GM18499 (cell line): ENCODE results near the gene ZNF536.

Source experiments
- ATAC-seq: cut with Tn5 transposase; IDR thresholded peaks from one replicate; pipeline ENCODE4 v1.9.1; 2021; ENCODE audit warnings: moderate number of reproducible peaks; ENCODE audit not compliant: insufficient read depth, unreplicated experiment

ZNF536 gene

DNA sequence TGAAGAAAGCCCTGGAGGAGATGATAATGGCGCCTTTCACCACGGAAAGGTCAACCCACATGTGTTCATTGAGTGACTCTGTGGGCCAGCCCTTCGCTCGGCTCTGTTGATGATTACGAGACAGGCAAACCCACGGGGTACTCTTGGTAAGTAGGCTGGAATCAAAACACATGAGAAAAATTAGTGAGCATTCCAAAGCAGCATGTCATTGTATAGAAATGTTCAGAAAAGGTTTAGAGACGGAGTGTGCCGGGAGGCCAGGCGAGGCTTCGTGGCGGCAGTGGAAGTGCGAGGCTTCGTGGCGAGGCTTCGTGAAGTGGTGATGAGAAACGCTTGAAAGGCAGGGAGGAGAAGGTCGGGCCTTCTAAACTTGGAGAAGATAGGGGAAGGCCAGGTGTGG is 144.3 kb downstream of the ZNF536 start:
- no peak for ATAC-seq

DNA sequence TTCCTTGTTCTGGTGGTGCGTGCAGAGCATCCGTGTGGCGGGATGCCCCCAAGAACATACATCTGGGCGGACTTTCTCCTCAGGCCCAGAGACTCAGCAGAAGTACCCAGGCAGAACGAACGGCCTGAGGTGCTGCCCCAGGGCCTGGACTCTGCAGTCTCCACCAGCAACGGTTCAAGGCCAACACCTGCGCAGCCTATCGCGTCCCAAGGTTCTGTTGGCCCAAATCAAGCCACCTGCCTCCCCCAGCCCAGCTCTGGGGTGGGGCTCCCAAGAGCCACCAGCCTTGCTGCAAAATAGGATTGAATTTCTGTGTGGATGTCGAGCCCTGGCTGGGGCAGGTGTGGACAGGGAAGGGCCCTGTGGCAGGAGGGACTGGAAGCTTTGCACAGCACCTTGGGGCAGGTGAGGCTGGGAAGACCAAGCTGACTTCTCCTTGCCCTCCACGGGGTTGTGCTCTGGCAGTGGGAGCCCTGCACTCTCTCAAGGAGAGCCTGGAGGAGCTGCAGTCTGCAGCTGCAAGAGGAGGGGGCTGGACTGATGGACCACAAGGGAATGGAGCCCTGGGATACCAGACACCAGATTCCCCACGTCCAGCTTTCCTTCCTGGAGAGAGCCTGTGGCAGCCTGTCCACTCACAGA is 146.9 kb downstream of the ZNF536 start:
- no peak for ATAC-seq

DNA sequence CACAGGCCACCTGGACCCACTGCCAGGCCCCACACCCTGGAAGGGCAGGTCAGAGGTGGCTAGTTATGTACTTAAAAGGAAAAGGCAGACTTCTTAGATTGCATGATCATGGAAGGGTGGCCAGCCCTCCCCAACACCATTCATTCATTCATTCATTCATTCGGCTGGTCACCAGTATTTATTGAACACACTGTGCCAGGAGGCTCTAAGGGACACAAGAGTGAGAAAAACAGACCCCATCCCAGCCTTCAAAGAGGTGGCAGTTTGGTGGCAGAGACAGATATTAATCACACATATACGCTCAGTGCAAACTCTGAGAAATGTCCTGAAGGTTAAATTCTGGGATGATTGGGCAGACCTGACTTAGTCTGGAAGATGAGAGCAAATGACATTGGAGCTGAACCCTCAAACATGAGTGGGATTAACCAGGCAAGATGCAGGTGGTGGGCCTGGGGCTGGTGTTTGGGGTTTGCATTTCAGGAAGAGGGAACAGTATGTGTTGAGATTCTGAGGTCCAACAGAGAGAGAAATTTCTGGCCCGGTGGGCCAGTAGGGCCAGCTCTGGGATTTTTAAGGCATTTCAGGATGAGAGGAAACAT is 147.5 kb downstream of the ZNF536 start:
- no peak for ATAC-seq

DNA sequence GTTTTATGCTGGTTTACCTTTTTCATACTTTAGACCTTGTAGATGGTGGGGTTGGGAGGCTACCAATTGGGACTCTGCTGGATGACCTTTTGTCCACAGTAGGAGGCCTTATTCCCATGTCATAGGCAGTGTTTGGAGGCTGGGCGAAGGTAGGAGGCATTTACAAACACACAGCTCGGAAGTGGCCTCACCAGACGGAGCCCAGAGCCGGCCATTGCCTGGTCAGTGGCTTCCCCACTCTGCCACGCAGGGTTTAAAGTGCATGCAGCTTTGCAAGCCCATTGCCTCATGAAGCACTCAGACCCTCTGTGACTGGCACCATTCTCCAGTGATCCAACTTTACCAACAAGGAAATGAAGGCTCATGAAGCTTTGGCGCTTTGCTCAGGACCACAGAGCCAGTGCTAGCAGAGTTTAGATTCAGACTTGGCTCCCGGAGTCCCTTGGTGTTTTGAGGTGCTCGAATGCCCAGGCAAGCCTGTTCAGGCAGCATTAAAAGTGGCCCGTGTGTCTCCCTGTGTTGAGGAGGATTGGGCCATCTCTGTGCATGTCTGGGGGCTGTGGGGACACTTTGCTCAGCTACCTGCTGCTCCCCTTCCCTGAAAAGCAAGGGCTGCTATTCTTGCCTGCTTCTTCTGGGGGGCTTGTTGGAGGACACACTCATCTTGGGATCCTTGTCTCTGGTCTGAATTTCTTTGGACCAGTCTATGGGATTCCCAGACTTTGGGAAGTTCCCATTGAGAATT is 148.7 kb downstream of the ZNF536 start:
- no peak for ATAC-seq

DNA sequence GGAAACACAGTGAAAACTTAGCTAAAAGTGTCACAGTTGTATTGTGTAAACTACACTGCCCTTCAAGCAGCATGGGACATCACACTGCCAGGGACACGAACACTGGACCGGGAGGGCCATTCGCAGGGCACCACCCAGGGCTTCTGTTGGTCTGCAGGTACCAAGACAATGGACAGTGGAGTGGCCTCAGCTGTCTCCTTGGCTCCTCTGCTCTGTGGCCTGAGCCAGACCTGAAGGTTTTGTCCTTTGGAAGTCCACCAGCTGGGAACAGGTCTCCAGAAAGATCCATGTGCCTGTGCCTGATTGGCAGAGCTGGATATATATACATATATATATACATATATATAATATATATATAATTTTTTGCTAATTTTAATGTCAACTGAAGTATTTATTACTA is 149.8 kb downstream of the ZNF536 start:
- ATAC-seq = no peak

DNA sequence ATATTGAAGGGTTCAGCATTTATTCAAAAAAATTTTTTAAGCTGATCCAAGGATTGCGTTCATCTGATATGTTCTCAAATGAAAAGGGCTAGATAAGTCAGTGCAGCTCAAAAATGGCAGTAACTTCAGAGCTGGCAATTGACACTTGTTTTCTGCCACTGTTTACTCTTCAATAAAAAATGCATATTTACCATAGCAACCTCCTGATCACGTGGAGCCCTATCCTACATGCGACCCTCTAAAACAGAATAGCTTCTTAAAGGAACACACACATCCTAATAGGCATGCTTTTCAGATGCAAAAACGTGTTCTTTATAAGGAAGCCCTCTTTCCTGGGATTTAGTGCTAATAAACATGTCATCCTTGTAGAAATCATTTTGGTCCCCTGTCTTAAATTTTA is 150.2 kb downstream of the ZNF536 start:
- ATAC-seq = no peak

DNA sequence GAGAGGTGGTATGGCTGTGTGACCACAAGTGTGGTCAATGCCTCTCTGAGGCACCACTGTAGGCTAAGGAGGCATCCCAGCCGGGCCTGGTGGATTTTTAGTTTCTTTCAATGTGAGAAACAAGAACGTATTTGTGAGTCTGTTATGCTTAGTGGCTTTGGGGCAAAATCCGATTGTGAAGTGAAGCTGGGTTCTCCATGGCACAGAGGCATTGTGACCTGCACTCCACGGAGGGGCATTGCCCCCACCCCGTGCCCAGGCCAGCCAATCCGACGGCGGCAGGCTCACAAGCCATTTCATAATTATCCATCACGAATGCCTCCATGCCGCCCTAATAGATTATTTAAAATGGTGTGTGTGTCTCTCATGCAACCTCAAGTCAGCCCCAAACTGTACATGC is 151.6 kb downstream of the ZNF536 start:
- no peak for ATAC-seq

DNA sequence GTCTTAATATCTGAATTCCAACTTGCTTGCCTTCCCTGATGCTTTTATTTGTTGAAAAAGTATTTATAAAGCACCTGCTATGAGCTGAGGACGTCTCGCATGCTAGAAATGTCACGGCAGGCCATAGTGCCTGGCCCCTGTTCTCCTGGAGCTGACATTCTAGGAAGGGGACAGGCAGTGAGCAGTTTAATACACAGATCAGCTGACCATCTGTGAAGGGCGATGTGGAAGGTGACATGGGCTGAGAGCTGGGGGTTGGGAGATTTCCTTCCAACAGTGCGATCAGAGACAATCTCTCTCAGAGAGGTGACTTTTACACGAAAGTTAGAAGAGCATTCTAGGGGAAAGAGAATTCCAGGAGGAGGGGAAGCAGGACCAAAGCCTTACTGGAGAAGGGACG is 153.2 kb downstream of the ZNF536 start:
- no peak for ATAC-seq

DNA sequence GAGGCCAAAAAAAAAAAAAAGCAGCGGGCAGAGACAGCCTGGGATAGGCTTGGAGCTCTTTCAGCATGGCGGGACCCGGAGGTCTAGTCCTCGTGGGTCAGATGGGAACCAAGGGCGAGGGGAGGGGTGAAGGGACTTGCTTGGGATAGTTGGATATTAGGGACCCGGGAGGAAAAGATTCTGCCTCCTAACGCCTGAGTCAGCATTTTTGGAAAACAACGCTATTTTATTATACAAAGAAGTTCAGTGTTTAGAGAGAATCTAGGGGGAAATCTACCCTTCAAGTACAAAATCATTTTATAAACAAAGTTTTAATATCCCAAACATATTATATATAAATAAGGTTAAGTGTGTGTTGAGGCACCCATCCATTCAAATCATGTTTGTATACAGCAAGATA is 156.7 kb downstream of the ZNF536 start:
- no peak for ATAC-seq

DNA sequence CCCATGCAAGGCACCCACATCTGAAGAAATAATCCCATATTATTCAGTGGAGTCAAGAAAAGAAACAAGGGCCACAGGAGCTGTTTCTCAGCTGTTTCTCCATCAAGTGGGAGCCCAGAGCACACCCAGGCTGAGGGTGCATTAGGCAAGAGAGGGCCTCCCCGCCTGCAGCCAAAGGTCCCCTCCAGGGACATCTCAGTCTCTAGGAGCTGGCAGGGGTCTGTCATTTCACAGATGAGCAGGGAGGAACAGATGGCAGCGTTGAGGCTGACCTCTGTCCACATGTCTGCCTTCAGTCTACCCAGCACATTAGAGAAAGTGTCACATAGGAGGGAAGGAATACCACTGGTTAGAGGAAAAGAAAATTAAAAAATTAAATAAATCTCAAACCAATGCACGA is 157.7 kb downstream of the ZNF536 start:
- no peak for ATAC-seq

DNA sequence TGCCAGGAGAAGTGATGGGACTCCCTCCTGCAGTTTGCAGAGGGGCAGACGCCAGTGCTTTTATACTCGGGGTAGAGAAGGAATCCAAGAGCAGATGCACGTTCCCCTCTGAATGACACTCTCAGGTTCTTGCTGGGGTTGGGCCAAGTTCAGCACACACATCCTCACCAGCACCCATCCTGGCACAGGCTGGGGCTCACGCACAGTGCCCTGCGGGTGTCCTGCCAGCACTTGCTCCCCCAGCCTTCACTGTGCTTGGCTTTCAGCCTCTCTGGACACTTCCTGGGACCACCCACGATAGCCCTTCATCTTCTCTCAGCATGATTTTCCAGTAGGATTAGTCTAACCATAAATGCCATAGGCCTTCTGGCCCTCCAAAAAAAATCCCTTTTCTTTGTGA is 158.6 kb downstream of the ZNF536 start:
- no peak for ATAC-seq

DNA sequence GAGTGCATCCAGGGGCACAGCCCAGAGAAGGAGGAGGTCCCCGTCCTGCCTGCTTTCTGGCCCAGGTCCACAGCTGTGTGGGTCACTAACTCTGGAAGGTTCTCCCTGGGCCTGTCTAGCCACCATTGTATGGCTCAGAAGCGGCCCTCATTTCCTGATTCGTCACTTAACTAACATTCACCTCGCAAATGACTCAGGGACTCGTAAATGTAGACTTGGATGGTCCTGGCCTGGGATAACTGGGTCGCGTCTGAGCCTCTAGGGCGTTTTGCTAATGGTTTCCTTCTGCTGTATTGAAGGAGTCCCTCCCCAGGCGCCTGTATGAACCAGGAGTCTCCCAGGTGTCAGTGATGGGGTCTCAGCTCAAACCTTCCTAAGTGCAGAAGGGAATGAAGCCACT is 162.8 kb downstream of the ZNF536 start:
- ATAC-seq = no peak

DNA sequence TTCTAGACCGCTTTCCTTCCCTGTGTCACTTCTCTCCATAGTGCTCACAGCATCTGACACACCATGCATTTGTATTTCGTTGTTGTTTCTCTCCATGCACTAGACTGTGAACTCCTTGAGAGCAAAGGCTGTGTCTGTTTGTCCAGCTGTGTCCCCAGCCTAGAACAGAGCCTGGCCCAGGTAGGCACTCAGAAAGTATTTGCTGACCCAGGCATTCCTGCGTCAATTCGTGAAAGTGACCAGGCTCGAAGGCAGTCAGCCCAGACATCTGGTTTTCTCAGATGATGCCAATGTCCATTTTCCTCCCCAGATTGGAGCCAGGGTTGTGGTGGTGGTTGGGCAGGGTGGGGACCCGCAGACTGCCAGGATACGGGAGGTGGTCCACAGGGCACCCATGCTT is 164.8 kb downstream of the ZNF536 start:
- no peak for ATAC-seq

DNA sequence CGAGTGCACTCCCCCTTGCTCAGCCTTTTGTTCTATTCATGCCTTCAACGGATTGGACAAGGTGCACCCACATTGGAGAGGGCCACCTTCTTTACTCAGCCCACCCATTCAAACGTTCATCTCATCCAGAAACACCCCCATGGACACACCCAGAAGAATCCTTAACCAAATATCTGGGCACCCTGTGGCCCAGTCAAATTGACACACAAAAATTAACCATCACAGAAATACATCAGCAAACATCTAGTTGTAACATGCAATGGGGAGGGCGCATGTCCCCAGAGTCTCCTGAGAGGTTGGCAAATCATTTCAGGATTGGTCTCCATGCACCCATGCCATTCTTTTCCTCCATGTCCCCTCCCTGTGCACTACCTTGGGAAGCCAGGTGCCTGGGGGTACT is 167.1 kb downstream of the ZNF536 start:
- no peak for ATAC-seq

DNA sequence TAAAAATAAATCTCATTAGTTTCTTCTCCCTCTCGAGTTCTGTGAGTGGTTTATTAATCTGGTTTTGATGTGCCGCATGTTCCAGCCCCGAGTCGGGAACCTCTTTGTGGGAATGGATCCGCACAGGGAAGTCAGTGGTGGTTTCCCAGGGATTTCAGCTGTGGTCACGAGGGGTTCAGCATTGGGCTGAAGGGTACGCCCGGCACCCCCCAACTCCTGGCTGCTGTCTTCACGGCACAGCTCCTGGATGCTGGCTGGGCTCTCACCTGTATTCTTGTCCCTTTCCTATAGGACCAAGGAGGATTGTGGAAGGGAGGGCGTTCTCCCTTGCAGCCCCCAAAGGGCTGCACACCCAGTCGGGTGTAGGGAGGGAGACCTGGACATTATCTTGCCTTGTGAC is 167.8 kb downstream of the ZNF536 start:
- no peak for ATAC-seq

DNA sequence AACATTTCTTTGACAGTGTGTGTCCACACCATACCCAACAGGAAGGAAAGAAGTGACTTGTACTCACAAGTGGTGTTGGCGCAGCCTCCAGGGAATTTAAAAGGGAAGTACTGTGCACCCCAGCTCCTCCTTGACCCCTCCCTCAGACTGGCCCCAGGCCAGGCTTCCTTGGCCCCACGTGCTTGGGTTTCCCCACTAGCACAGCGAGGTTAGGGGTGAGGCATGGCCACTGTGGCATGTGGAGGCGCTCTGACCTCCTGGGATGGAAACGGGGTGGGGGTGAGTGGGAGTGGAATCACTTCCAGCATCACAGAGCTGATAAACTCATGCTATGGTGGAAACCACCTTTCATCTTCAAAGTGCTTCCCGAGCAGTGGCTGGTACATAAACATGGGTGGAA is 168.6 kb downstream of the ZNF536 start:
- ATAC-seq = no peak

DNA sequence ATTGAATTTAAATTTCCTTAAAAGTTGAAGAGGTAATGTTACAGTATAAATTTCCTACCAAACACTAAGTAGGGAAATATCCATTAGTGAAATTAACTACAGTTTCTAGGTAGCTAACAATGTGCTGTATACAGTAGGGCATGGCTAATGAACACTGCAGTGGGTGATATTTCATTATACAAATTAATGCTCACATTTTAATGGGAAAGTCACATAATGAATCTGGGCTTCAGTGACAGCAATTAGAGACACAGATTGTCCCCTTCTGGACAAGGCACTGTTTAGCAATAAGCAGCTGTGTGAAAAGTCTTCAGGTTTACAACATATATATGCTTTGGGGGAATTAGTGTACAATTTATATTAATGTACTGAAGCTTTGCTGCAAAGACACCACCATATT is 169.4 kb downstream of the ZNF536 start:
- ATAC-seq = no peak

DNA sequence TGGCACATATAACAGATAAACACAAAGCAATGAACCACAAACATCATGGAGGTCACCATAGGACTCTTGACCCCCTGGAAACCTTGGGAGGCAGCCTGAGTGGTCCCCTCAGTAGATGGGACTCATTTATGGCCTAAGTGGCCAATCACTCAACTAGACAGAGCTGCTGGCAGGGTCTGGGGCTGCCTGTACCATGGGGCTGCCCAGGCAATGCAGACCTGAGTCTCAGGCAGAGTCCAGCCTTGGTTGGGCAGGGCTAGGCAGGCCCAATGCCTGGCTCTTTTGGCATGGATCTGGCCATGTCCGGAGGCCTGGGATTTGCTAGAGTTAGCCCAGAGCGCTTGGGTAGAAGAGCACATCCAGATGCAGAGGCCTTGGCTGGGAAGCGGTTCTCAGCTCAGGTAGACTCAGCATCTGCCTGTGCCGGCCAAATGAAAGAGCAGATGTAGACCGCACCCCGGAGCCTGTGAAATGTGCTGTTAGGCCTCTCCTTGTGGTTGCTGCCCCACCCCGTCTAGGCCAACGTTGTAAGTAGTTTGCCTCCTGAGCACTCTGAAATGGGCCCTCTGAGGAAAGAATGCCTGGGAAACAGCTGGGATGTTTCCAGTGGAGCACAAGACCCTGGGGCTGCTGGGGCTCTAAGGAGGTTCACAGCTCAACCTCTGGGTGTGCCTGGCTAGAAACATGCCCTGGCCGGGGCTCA is 171.2 kb downstream of the ZNF536 start:
- ATAC-seq = no peak

DNA sequence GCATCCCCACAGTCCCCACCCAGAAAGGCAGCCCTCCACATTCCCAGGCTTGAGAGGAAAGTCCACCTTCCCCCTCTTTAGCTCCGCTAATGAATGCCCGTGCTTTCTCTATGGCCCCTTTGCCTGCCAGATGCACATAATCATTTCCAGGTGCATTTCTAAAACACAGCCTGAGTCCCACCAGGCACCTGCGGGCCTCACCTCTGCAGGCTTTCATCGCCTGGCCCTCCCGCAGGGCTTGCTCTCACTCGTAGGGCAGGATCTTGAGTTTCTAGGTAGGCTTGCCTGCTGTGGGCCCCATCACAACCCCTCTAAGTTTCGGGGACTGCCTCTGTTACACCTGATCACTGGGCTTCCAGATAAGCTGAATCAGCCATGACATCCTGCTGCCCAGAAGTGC is 173.6 kb downstream of the ZNF536 start:
- ATAC-seq = no peak

DNA sequence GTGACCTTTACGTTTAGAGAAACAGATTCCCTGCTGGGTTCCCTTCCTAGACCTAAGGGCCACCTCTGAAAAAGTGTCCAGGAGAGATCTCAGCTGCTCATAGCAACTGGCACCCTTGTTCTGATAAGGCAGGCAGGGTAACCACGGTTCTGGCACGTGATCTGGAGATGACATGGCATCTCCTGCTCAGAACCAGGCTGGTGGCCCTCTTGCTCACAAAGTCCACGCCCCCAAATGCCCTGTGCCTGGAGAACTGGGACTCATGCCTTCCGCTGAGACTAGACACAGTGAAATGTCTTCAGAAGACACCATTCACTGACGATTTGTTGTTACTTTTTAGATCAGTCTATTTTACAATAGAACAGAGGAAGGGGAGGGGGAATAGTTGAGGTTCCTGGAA is 174.1 kb downstream of the ZNF536 start:
- ATAC-seq = no peak

DNA sequence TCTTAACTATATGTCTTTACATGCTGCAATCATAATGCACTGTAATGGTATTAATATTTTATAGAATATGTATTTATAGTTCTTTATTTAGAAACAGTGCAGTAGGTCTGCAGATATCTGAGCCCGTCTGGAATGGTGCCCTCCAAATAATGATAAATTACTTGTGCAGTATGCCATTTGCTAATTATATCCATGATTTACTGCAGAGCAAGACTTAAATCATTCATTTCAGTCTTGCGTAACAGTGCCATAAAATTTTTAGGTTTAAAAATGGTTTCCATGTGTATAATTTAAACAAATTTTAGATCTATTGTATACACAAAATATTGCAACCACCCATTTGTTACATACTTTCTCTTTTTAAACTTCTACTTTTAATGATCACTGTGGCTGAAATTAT is 175.1 kb downstream of the ZNF536 start:
- no peak for ATAC-seq
